BLaER1 treated with 17β-estradiol and CSF1 and Interleukin-3, amounts not matched to agents 10 nM and 100 nM (cell line): ENCODE measurements around the gene RUBCNL.

ENCODE experiments used
- H3K27ac ChIP-seq, 11 experiments: shearing (Covaris generic); formaldehyde crosslinking; 2 replicates each; pipeline ENCODE4 v1.8.1; 2022
- H3K27me3 ChIP-seq, 11 experiments: shearing (Covaris generic); formaldehyde crosslinking; 2 replicates each; pipeline ENCODE4 v1.8.1; 2022
- H3K36me3 ChIP-seq, 11 experiments: shearing (Covaris generic); formaldehyde crosslinking; 2 replicates each; pipeline ENCODE4 v1.8.1; 2022
- H3K4me1 ChIP-seq, 10 experiments: shearing (Covaris generic); formaldehyde crosslinking; 2 replicates each; pipeline ENCODE4 v1.8.1; 2022
- H3K4me2 ChIP-seq, 11 experiments: shearing (Covaris generic); formaldehyde crosslinking; 2 replicates each; pipeline ENCODE4 v1.8.1; 2022
- H3K4me3 ChIP-seq, 10 experiments: shearing (Covaris generic); formaldehyde crosslinking; 2 replicates each; pipeline ENCODE4 v1.8.1; 2022
- H3K9ac ChIP-seq, 11 experiments: shearing (Covaris generic); formaldehyde crosslinking; 2 replicates each; pipeline ENCODE4 v1.8.1; 2022
- H3K9me3 ChIP-seq, 11 experiments: shearing (Covaris generic); formaldehyde crosslinking; replicated peaks in 1 of 11; 2 replicates each; pipeline ENCODE4 v1.8.1; 2022
- H4K20me1 ChIP-seq, 11 experiments: shearing (Covaris generic); formaldehyde crosslinking; 2 replicates each; pipeline ENCODE4 v1.8.1; 2022
- Cebpa-rat ChIP-seq, 11 experiments: shearing (Covaris generic); IDR thresholded peaks; 2 replicates each; pipeline ENCODE4 v1.8.1; 2022

RUBCNL gene

GRCh38 chr13:46296921-46297320, 90.1 kb downstream of the RUBCNL start:
- no peak for TF ChIP-seq Cebpa-rat (IDR thresholded peaks at IDR 0.05)
- no peaks in the 10 kb centered on the region for H3K27me3 ChIP-seq
- peaks cover 12 to 51% (median 29%) of the 10 kb centered on the region in 10 experiments; a peak in 19 of 20 replicates for H3K4me1 ChIP-seq
- H4K20me1 ChIP-seq = no peaks in the 10 kb centered on the region
- H3K36me3 ChIP-seq = no peaks in the 10 kb centered on the region
- H3K9me3 ChIP-seq = peaks cover 17 to 34% (median 30%) of the 10 kb centered on the region in 11 experiments; a peak in 20 of 22 replicates
- H3K9ac ChIP-seq = peak overlapping the region in 6 of 11 experiments; percentile 28 to 76 (median 55); a peak in 9 of 22 replicates
- H3K4me3 ChIP-seq = no peak overlapping the region
- peak overlapping the region; percentile 61 to 82 (median 79); a peak in 21 of 22 replicates for H3K27ac ChIP-seq
- H3K4me2 ChIP-seq = peak overlapping the region in 9 of 11 experiments; percentile 33 to 91 (median 57); a peak in 17 of 22 replicates

GRCh38 chr13:46296115-46296822, 90.8 kb downstream of the RUBCNL start:
- Histone ChIP-seq H3K9me3 (peaks cover 13 to 27% (median 24%) of the 10 kb centered on the region in 11 experiments; a peak in 19 of 22 replicates), H3K36me3 (no peaks in the 10 kb centered on the region), H3K9ac (peak overlapping the region; percentile 8 to 76 (median 53); a peak in 17 of 22 replicates), H3K27me3 (no peaks in the 10 kb centered on the region), H3K27ac (peak overlapping the region; percentile 61 to 82 (median 79)), H3K4me2 (peak overlapping the region; percentile 25 to 91 (median 52); a peak in 20 of 22 replicates), H4K20me1 (no peaks in the 10 kb centered on the region), H3K4me1 (peaks cover 12 to 51% (median 29%) of the 10 kb centered on the region in 10 experiments; a peak in 19 of 20 replicates), H3K4me3 (peak overlapping the region in 1 of 10 experiments; percentile 10; a peak in 1 of 20 replicates)
- TF ChIP-seq Cebpa-rat (IDR thresholded peaks at IDR 0.05) = peak in 1 of 11 experiments; percentile 4; a peak in 3 of 22 replicates

- Histone ChIP-seq H3K36me3 (no peaks in the 10 kb centered on the region), H3K4me2 (peak overlapping the region; percentile 25 to 91 (median 52); a peak in 20 of 22 replicates), H3K27me3 (no peaks in the 10 kb centered on the region), H3K27ac (peak overlapping the region; percentile 61 to 82 (median 79)), H3K9ac (peak overlapping the region; percentile 18 to 76 (median 52); a peak in 18 of 22 replicates), H3K4me1 (peaks cover 12 to 51% (median 29%) of the 10 kb centered on the region in 10 experiments; a peak in 19 of 20 replicates), H4K20me1 (no peaks in the 10 kb centered on the region), H3K9me3 (peaks cover 13 to 26% (median 21%) of the 10 kb centered on the region in 11 experiments; a peak in 19 of 22 replicates), H3K4me3 (peak overlapping the region in 1 of 10 experiments; percentile 10; a peak in 1 of 20 replicates)
- TF ChIP-seq Cebpa-rat (IDR thresholded peaks at IDR 0.05) = peak in 10 of 11 experiments; percentile 52 to 93 (median 88); a peak in 18 of 22 replicates
Observed at GRCh38 chr13:46295491-46296114, 91.4 kb downstream of the RUBCNL start.

- H3K27ac ChIP-seq = peak overlapping the region in 2 of 11 experiments; percentile 4 to 13; a peak in 1 of 22 replicates
- no peaks in the 10 kb centered on the region for H4K20me1 ChIP-seq
- H3K9me3 ChIP-seq = peaks cover 0 to 4% (median 0%) of the 10 kb centered on the region in 11 experiments; a peak in 7 of 22 replicates
- TF ChIP-seq Cebpa-rat (IDR thresholded peaks at IDR 0.05) = no peak
- H3K36me3 ChIP-seq = no peaks in the 10 kb centered on the region
- no peak overlapping the region for H3K9ac ChIP-seq
- H3K4me1 ChIP-seq = peaks cover 22 to 56% (median 41%) of the 10 kb centered on the region in 10 experiments
- no peak overlapping the region for H3K4me3 ChIP-seq
- no peaks in the 10 kb centered on the region for H3K27me3 ChIP-seq
- H3K4me2 ChIP-seq = peak overlapping the region in 1 of 11 experiments; percentile 27; a peak in 2 of 22 replicates
Observed at GRCh38 chr13:46293436-46293835, 93.6 kb downstream of the RUBCNL start.
